K562 (cell line): ENCODE results near the gene ARHGAP8. TPM values are rescaled to one million over a fixed set of nuclear protein-coding genes. Genes with fewer than 3 reads are reported as not detected.

ENCODE experiments used
- ATAC-seq: fragments of 200-7000 bp; cut with Tn5 transposase; 3 replicates; pipeline ENCODE4 v1.9.1; 2020; ENCODE audit warnings: moderate library complexity
- BruUV-seq: library from RNA; stranded (reverse); fragments of 400-500 nt; replicated peaks from 2 replicates; lab custom pipeline; 2021; lab: Mats Ljungman, UMichigan
- CTCF ChIA-PET: fragments of 300-600 bp; formaldehyde crosslinking; extraction: SDS; loops from one replicate; lab custom pipeline; 2021; ENCODE audit warnings: low intra/inter-chr PET ratio; lab: Yijun Ruan, JAX
- POLR2A ChIA-PET: fragments of 300-600, 350-650 bp; sonication (Branson Sonifier 250); formaldehyde crosslinking; extraction: SDS; loops from one replicate; lab custom pipeline; 2021; ENCODE audit warnings: antibody characterized with exemption, inconsistent platforms; lab: Yijun Ruan, JAX
- DNase-seq, 4 experiments: peaks; one replicate each; pipeline versions ENCODE4 v3.0.0 to v3.0.0-alpha.2; 2011 to 2018; ENCODE audit warnings: low spot score in 3 of 4, mixed read lengths in 3 of 4; ENCODE audit errors: extremely low read depth in 1 of 4
- FAIRE-seq: peaks from 2 replicates; lab custom pipeline; 2011; peaks lifted over from hg19 to GRCh38; lab: Jason Lieb, UNC
- H2AFZ ChIP-seq: 2 replicates; pipeline ENCODE4 v1.6.0; 2011; ENCODE audit warnings: low read depth, low read length, control low read depth, inconsistent platforms
- H3K27ac ChIP-seq: fragments of 200-600 bp; 3 replicates; pipeline ENCODE4 v1.8.0; 2011; ENCODE audit warnings: low read depth, mild to moderate bottlenecking, control low read depth, inconsistent platforms, low read length, moderate library complexity, mixed read lengths; ENCODE audit errors: extremely low read depth
- H3K27me3 ChIP-seq, 2 experiments: fragments of 300-600 bp in 1 of 2; 2 replicates in 1 of 2; 3 replicates in 1 of 2; pipeline versions ENCODE4 v1.6.0 to v1.8.0; 2011; ENCODE audit warnings: inconsistent platforms in 2 of 2, low read length in 2 of 2, mild to moderate bottlenecking in 1 of 2, mixed read lengths in 1 of 2, moderate library complexity in 1 of 2; ENCODE audit not compliant: control insufficient read depth in 2 of 2, insufficient read depth in 2 of 2
- H3K36me3 ChIP-seq: fragments of 300-600 bp; 3 replicates; pipeline ENCODE4 v1.8.0; 2011; ENCODE audit warnings: mild to moderate bottlenecking, low read length, inconsistent platforms; ENCODE audit not compliant: control insufficient read depth, insufficient read depth
- H3K4me1 ChIP-seq, 2 experiments: fragments of 200-600 bp in 1 of 2; replicated peaks in 1 of 2; 2 replicates in 1 of 2; 3 replicates in 1 of 2; pipeline versions ENCODE4 v1.5.1 to v1.8.0; 2011; ENCODE audit warnings: inconsistent platforms in 2 of 2, low read length in 2 of 2, mild to moderate bottlenecking in 1 of 2, mixed read lengths in 1 of 2, moderate library complexity in 1 of 2; ENCODE audit not compliant: control insufficient read depth in 2 of 2, insufficient read depth in 2 of 2
- H3K4me2 ChIP-seq: 2 replicates; pipeline ENCODE4 v1.6.1; 2011; ENCODE audit warnings: low read length, control low read depth, inconsistent platforms, mixed read lengths; ENCODE audit not compliant: insufficient read depth
- H3K4me3 ChIP-seq: fragments of 200-600 bp; sonication (generic), shearing (Covaris generic); 2 replicates; pipeline ENCODE4 v1.5.1; 2016; ENCODE audit warnings: control low read depth, inconsistent platforms
- H3K79me2 ChIP-seq: fragments of 200-600 bp; 3 replicates; pipeline ENCODE4 v1.8.0; 2011; ENCODE audit warnings: low read length, inconsistent platforms; ENCODE audit not compliant: control insufficient read depth, insufficient read depth
- H3K9ac ChIP-seq, 2 experiments: 2 replicates each; pipeline versions ENCODE4 v1.6.0 to v1.6.1; 2011; ENCODE audit warnings: low read depth in 2 of 2, low read length in 2 of 2, control low read depth in 1 of 2, inconsistent platforms in 1 of 2, mild to moderate bottlenecking in 1 of 2, mixed read lengths in 1 of 2; ENCODE audit not compliant: insufficient read depth in 1 of 2
- H3K9me1 ChIP-seq: one replicate; pipeline ENCODE4 v1.6.0; 2011; ENCODE audit warnings: inconsistent platforms, mild to moderate bottlenecking, low read length, moderate library complexity; ENCODE audit not compliant: control insufficient read depth, insufficient read depth
- H3K9me3 ChIP-seq: replicated peaks from 2 replicates; pipeline ENCODE4 v1.5.1; 2011; ENCODE audit warnings: low read depth, low read length, inconsistent platforms; ENCODE audit not compliant: control insufficient read depth, insufficient read depth
- H4K20me1 ChIP-seq: replicated peaks from 2 replicates; pipeline ENCODE4 v1.6.1; 2011; ENCODE audit warnings: low read length, inconsistent platforms, mixed read lengths; ENCODE audit not compliant: control insufficient read depth, insufficient read depth
- CLOCK ChIP-seq: fragments of 250-450 bp; sonication (Bioruptor Pico); IDR thresholded peaks from 2 replicates; pipeline ENCODE4 v1.4.0; 2020; ENCODE audit warnings: mild to moderate bottlenecking, moderate library complexity, borderline replicate concordance
- E2F4 ChIP-seq: sonication (generic); formaldehyde crosslinking; IDR thresholded peaks from 2 replicates; pipeline ENCODE4 v1.8.0; 2022; ENCODE audit warnings: mild to moderate bottlenecking, low read depth, missing genetic modification reagents
- HIVEP1 ChIP-seq: fragments of 250-450 bp; sonication (Bioruptor Pico); IDR thresholded peaks from 2 replicates; pipeline ENCODE4 v1.4.0; 2020; ENCODE audit warnings: mild to moderate bottlenecking
- NEUROD1 ChIP-seq: fragments of 150-350 bp; IDR thresholded peaks from 2 replicates; pipeline ENCODE4 v1.6.1; 2014; ENCODE audit warnings: borderline replicate concordance, low read length, low read depth; ENCODE audit not compliant: partially characterized antibody
- NFE2L1 ChIP-seq: fragments of 450-650 bp; IDR thresholded peaks from 2 replicates; pipeline ENCODE4 v1.6.1; 2016; ENCODE audit warnings: missing genetic modification characterization, low read depth, mild to moderate bottlenecking, missing compliant biosample characterization, moderate library complexity, borderline replicate concordance
- ZNF785 ChIP-seq: fragments of 250-450 bp; sonication (Bioruptor Pico); IDR thresholded peaks from 2 replicates; pipeline ENCODE4 v1.4.0; 2020; ENCODE audit warnings: mild to moderate bottlenecking
- WGBS: fragments of 100-300 bp; shearing (Covaris generic); methylation state at CpG from one replicate; pipeline ENCODE4 v1.1.6; 2016; ENCODE audit warnings: low coverage, mixed read lengths; ENCODE audit not compliant: insufficient coverage; ENCODE audit errors: missing lambda C conversion rate; 5-methylcytosine and 5-hydroxymethylcytosine counted together
- in situ Hi-C: fragments of 300-500 bp; cut with MboI; formaldehyde crosslinking; loops from 4 replicates; pipeline ENCODE4 v1.15.0; 2018; ENCODE audit warnings: inconsistent platforms, mixed read lengths
- intact Hi-C: fragments of 100-400 bp; cut with micrococcal nuclease; formaldehyde crosslinking; loops from 2 replicates; pipeline ENCODE4 v1.14.2; 2022
- polyA plus RNA-seq, 8 experiments: library from polyadenylated mRNA; depleted of rRNA in 4 of 8; stranded (reverse) in 5 of 8; unstranded in 3 of 8; fragments of >200 nt; fragmentation: Nextera tagmentation in 2 of 8; fragmentation: Illumina TruSeq in 1 of 8; extraction: Ambion mirVana in 2 of 8; extraction: Trizol in 1 of 8; gene quantifications; 2 replicates each; pipeline versions ENCODE4 v1.2.1 to v1.2.3, GENCODE V29; 2011 to 2014; ENCODE audit warnings: inconsistent platforms in 1 of 8, missing spikeins in 1 of 8
- total RNA-seq, 7 experiments: library from RNA; depleted of rRNA in 6 of 7; stranded (reverse); fragments of >200 nt in 6 of 7; fragmentation: Illumina TruSeq in 2 of 7; extraction: Trizol in 2 of 7; gene quantifications; 2 replicates each; pipeline versions ENCODE4 v1.2.1 to v1.2.3, GENCODE V29; 2011 to 2021; ENCODE audit warnings: low replicate concordance in 1 of 7

The ARHGAP8 gene
- total and polyA plus RNA-seq, 9 of the 15 experiments (the other 6 are each of a cell fraction or from before 2014, with no cell fraction given): 0.15 to 2.2 (median 0.62) TPM

GRCh38 chr22:44765571-44766285 lies 13.4 kb downstream of the ARHGAP8 start:
- H3K27me3 ChIP-seq: peaks cover 2 to 21% of the 10 kb centered on the region in 2 experiments; a peak in 3 of 5 replicates
- BruUV-seq: no TSS peak
- no peak overlapping the region for H3K9ac ChIP-seq
- no peaks in the 10 kb centered on the region for H3K9me1 ChIP-seq
- no peak for DNase-seq
- in situ Hi-C loops (no loop called here), intact Hi-C loops (no loop called here)
- no peaks in the 10 kb centered on the region for H4K20me1 ChIP-seq
- H3K79me2 ChIP-seq: no peaks in the 10 kb centered on the region
- FAIRE-seq: no peak
- TF ChIP-seq E2F4 (CRISPR knock-in tag) (no peak), CLOCK (CRISPR knock-in tag) (no peak), NEUROD1 (no peak), HIVEP1 (CRISPR knock-in tag) (no peak), NFE2L1 (tag) (no peak), ZNF785 (CRISPR knock-in tag) (no peak)
- ChIA-PET CTCF (no interaction called here), POLR2A (no interaction called here)
- H3K4me3 ChIP-seq: no peak overlapping the region
- ATAC-seq: no peak
- H2AFZ ChIP-seq: no peak overlapping the region
- no peak overlapping the region for H3K4me2 ChIP-seq
- 3% methylated on average over 15 of the region's 23 CpGs for WGBS
- no peaks in the 10 kb centered on the region for H3K9me3 ChIP-seq
- no peaks in the 10 kb centered on the region for H3K36me3 ChIP-seq
- H3K27ac ChIP-seq: no peak overlapping the region
- no peaks in the 10 kb centered on the region for H3K4me1 ChIP-seq
